K562 (cell line): ENCODE data around the gene LMO7. TPM values are rescaled to one million over a fixed set of nuclear protein-coding genes. Genes with fewer than 3 reads are reported as not detected.

Experiments
- ATAC-seq: fragments of 200-7000 bp; cut with Tn5 transposase; 3 replicates; pipeline ENCODE4 v1.9.1; 2020; ENCODE audit warnings: moderate library complexity
- BruUV-seq: library from RNA; stranded (reverse); fragments of 400-500 nt; replicated peaks from 2 replicates; lab custom pipeline; 2021; lab: Mats Ljungman, UMichigan
- CTCF ChIA-PET: fragments of 300-600 bp; formaldehyde crosslinking; extraction: SDS; loops from one replicate; lab custom pipeline; 2021; ENCODE audit warnings: low intra/inter-chr PET ratio; lab: Yijun Ruan, JAX
- POLR2A ChIA-PET: fragments of 300-600, 350-650 bp; sonication (Branson Sonifier 250); formaldehyde crosslinking; extraction: SDS; loops from one replicate; lab custom pipeline; 2021; ENCODE audit warnings: antibody characterized with exemption, inconsistent platforms; lab: Yijun Ruan, JAX
- DNase-seq, 4 experiments: peaks; one replicate each; pipeline versions ENCODE4 v3.0.0 to v3.0.0-alpha.2; 2011 to 2018; ENCODE audit warnings: low spot score in 3 of 4, mixed read lengths in 3 of 4; ENCODE audit errors: extremely low read depth in 1 of 4
- FAIRE-seq: peaks from 2 replicates; lab custom pipeline; 2011; peaks lifted over from hg19 to GRCh38; lab: Jason Lieb, UNC
- H2AFZ ChIP-seq: 2 replicates; pipeline ENCODE4 v1.6.0; 2011; ENCODE audit warnings: low read depth, low read length, control low read depth, inconsistent platforms
- H3K27ac ChIP-seq: fragments of 200-600 bp; 3 replicates; pipeline ENCODE4 v1.8.0; 2011; ENCODE audit warnings: low read depth, mild to moderate bottlenecking, control low read depth, inconsistent platforms, low read length, moderate library complexity, mixed read lengths; ENCODE audit errors: extremely low read depth
- H3K27me3 ChIP-seq, 2 experiments: fragments of 300-600 bp in 1 of 2; 2 replicates in 1 of 2; 3 replicates in 1 of 2; pipeline versions ENCODE4 v1.6.0 to v1.8.0; 2011; ENCODE audit warnings: inconsistent platforms in 2 of 2, low read length in 2 of 2, mild to moderate bottlenecking in 1 of 2, mixed read lengths in 1 of 2, moderate library complexity in 1 of 2; ENCODE audit not compliant: control insufficient read depth in 2 of 2, insufficient read depth in 2 of 2
- H3K36me3 ChIP-seq: fragments of 300-600 bp; 3 replicates; pipeline ENCODE4 v1.8.0; 2011; ENCODE audit warnings: mild to moderate bottlenecking, low read length, inconsistent platforms; ENCODE audit not compliant: control insufficient read depth, insufficient read depth
- H3K4me1 ChIP-seq, 2 experiments: fragments of 200-600 bp in 1 of 2; replicated peaks in 1 of 2; 2 replicates in 1 of 2; 3 replicates in 1 of 2; pipeline versions ENCODE4 v1.5.1 to v1.8.0; 2011; ENCODE audit warnings: inconsistent platforms in 2 of 2, low read length in 2 of 2, mild to moderate bottlenecking in 1 of 2, mixed read lengths in 1 of 2, moderate library complexity in 1 of 2; ENCODE audit not compliant: control insufficient read depth in 2 of 2, insufficient read depth in 2 of 2
- H3K4me2 ChIP-seq: 2 replicates; pipeline ENCODE4 v1.6.1; 2011; ENCODE audit warnings: low read length, control low read depth, inconsistent platforms, mixed read lengths; ENCODE audit not compliant: insufficient read depth
- H3K4me3 ChIP-seq: fragments of 200-600 bp; sonication (generic), shearing (Covaris generic); 2 replicates; pipeline ENCODE4 v1.5.1; 2016; ENCODE audit warnings: control low read depth, inconsistent platforms
- H3K79me2 ChIP-seq: fragments of 200-600 bp; 3 replicates; pipeline ENCODE4 v1.8.0; 2011; ENCODE audit warnings: low read length, inconsistent platforms; ENCODE audit not compliant: control insufficient read depth, insufficient read depth
- H3K9ac ChIP-seq, 2 experiments: 2 replicates each; pipeline versions ENCODE4 v1.6.0 to v1.6.1; 2011; ENCODE audit warnings: low read depth in 2 of 2, low read length in 2 of 2, control low read depth in 1 of 2, inconsistent platforms in 1 of 2, mild to moderate bottlenecking in 1 of 2, mixed read lengths in 1 of 2; ENCODE audit not compliant: insufficient read depth in 1 of 2
- H3K9me1 ChIP-seq: one replicate; pipeline ENCODE4 v1.6.0; 2011; ENCODE audit warnings: inconsistent platforms, mild to moderate bottlenecking, low read length, moderate library complexity; ENCODE audit not compliant: control insufficient read depth, insufficient read depth
- H3K9me3 ChIP-seq: replicated peaks from 2 replicates; pipeline ENCODE4 v1.5.1; 2011; ENCODE audit warnings: low read depth, low read length, inconsistent platforms; ENCODE audit not compliant: control insufficient read depth, insufficient read depth
- H4K20me1 ChIP-seq: replicated peaks from 2 replicates; pipeline ENCODE4 v1.6.1; 2011; ENCODE audit warnings: low read length, inconsistent platforms, mixed read lengths; ENCODE audit not compliant: control insufficient read depth, insufficient read depth
- AFF1 ChIP-seq, 2 experiments: fragments of 450-650 bp; IDR thresholded peaks; 2 replicates each; pipeline ENCODE4 v1.6.1; 2018; ENCODE audit warnings: mild to moderate bottlenecking in 2 of 2, low read depth in 1 of 2; ENCODE audit not compliant: partially characterized antibody in 2 of 2
- BRCA1 ChIP-seq, 2 experiments: fragments of 450-650 bp in 1 of 2; sonication (generic) in 1 of 2; formaldehyde crosslinking in 1 of 2; IDR thresholded peaks; 2 replicates each; pipeline versions ENCODE4 v1.5.0 to v1.6.1; 2017 to 2020; ENCODE audit warnings: mild to moderate bottlenecking in 1 of 2, missing genetic modification reagents in 1 of 2
- CLOCK ChIP-seq: fragments of 250-450 bp; sonication (Bioruptor Pico); IDR thresholded peaks from 2 replicates; pipeline ENCODE4 v1.4.0; 2020; ENCODE audit warnings: mild to moderate bottlenecking, moderate library complexity, borderline replicate concordance
- ELF1 ChIP-seq: fragments of 200-800 bp; sonication (Bioruptor generic); IDR thresholded peaks from 2 replicates; pipeline ENCODE4 v1.6.1; 2016; ENCODE audit warnings: missing genetic modification characterization, missing compliant biosample characterization
- FOXK2 ChIP-seq, 2 experiments: fragments of 450-650 bp; IDR thresholded peaks in 1 of 2; conservative IDR thresholded peaks in 1 of 2; 2 replicates each; pipeline ENCODE4 v1.6.1; 2016; ENCODE audit warnings: low read depth in 2 of 2, mild to moderate bottlenecking in 1 of 2
- KAT7 ChIP-seq: sonication (generic); formaldehyde crosslinking; IDR thresholded peaks from 2 replicates; pipeline ENCODE4 v1.8.0; 2022; ENCODE audit warnings: missing genetic modification reagents, mild to moderate bottlenecking, borderline replicate concordance
- PYGO2 ChIP-seq: fragments of 450-650 bp; IDR thresholded peaks from 2 replicates; pipeline ENCODE4 v1.6.1; 2016; ENCODE audit warnings: mild to moderate bottlenecking, missing genetic modification characterization, moderate library complexity, missing compliant biosample characterization
- SAP30 ChIP-seq: fragments of 200-600 bp; sonication (generic); IDR thresholded peaks from 2 replicates; pipeline ENCODE4 v1.6.1; 2012; ENCODE audit warnings: borderline replicate concordance, low read depth, mild to moderate bottlenecking, moderate library complexity, low read length, control low read depth, inconsistent platforms; ENCODE audit not compliant: insufficient read depth, poor library complexity, severe bottlenecking
- SMARCB1 ChIP-seq: IDR thresholded peaks from 2 replicates; pipeline ENCODE4 v1.6.1; 2011; ENCODE audit warnings: improper control_type of control experiment, low read depth; ENCODE audit not compliant: insufficient read length
- TEAD1 ChIP-seq, 2 experiments: fragments of 450-650 bp in 1 of 2; sonication (generic) in 1 of 2; formaldehyde crosslinking; IDR thresholded peaks; 2 replicates each; pipeline versions ENCODE4 v1.4.0 to v1.8.0; 2020 to 2022; ENCODE audit warnings: mild to moderate bottlenecking in 2 of 2, missing genetic modification reagents in 1 of 2
- ZC3H11A ChIP-seq: IDR thresholded peaks from 2 replicates; pipeline ENCODE4 v1.6.1; 2012; ENCODE audit warnings: low read depth, low read length, improper control_type of control experiment
- ZKSCAN8 ChIP-seq: fragments of 200-800 bp; sonication (Bioruptor generic); IDR thresholded peaks from 2 replicates; pipeline ENCODE4 v1.6.1; 2016; ENCODE audit warnings: missing genetic modification characterization, missing compliant biosample characterization
- ZNF165 ChIP-seq: fragments of 250-450 bp; sonication (Bioruptor Pico); IDR thresholded peaks from 2 replicates; pipeline ENCODE4 v1.4.0; 2020; ENCODE audit warnings: borderline replicate concordance
- ZNF175 ChIP-seq: fragments of 200-800 bp; sonication (Bioruptor generic); IDR thresholded peaks from 2 replicates; pipeline ENCODE4 v1.6.1; 2016; ENCODE audit warnings: low read depth, mild to moderate bottlenecking, missing genetic modification characterization, missing compliant biosample characterization
- ZNF354B ChIP-seq: fragments of 250-450 bp; sonication (Bioruptor Pico); IDR thresholded peaks from 2 replicates; pipeline ENCODE4 v1.4.0; 2020
- ZNF717 ChIP-seq: fragments of 250-450 bp; sonication (Bioruptor Pico); IDR thresholded peaks from 2 replicates; pipeline ENCODE4 v1.5.0; 2021
- WGBS: fragments of 100-300 bp; shearing (Covaris generic); methylation state at CpG from one replicate; pipeline ENCODE4 v1.1.6; 2016; ENCODE audit warnings: low coverage, mixed read lengths; ENCODE audit not compliant: insufficient coverage; ENCODE audit errors: missing lambda C conversion rate; 5-methylcytosine and 5-hydroxymethylcytosine counted together
- in situ Hi-C: fragments of 300-500 bp; cut with MboI; formaldehyde crosslinking; loops from 4 replicates; pipeline ENCODE4 v1.15.0; 2018; ENCODE audit warnings: inconsistent platforms, mixed read lengths
- intact Hi-C: fragments of 100-400 bp; cut with micrococcal nuclease; formaldehyde crosslinking; loops from 2 replicates; pipeline ENCODE4 v1.14.2; 2022
- polyA plus RNA-seq, 8 experiments: library from polyadenylated mRNA; depleted of rRNA in 4 of 8; stranded (reverse) in 5 of 8; unstranded in 3 of 8; fragments of >200 nt; fragmentation: Nextera tagmentation in 2 of 8; fragmentation: Illumina TruSeq in 1 of 8; extraction: Ambion mirVana in 2 of 8; extraction: Trizol in 1 of 8; gene quantifications; 2 replicates each; pipeline versions ENCODE4 v1.2.1 to v1.2.3, GENCODE V29; 2011 to 2014; ENCODE audit warnings: inconsistent platforms in 1 of 8, missing spikeins in 1 of 8
- total RNA-seq, 7 experiments: library from RNA; depleted of rRNA in 6 of 7; stranded (reverse); fragments of >200 nt in 6 of 7; fragmentation: Illumina TruSeq in 2 of 7; extraction: Trizol in 2 of 7; gene quantifications; 2 replicates each; pipeline versions ENCODE4 v1.2.1 to v1.2.3, GENCODE V29; 2011 to 2021; ENCODE audit warnings: low replicate concordance in 1 of 7

Gene LMO7
- total and polyA plus RNA-seq, 9 of the 15 experiments (the other 6 are each of a cell fraction or from before 2014, with no cell fraction given) = 0.42 to 4.3 (median 1.7) TPM

GRCh38 chr13:75704927-75705288 lies 68.8 kb downstream of the LMO7 start (continued):
- TF ChIP-seq PYGO2 (tag) (no peak), BRCA1 (IDR thresholded peaks at IDR 0.05) (no peak), BRCA1 (CRISPR knock-in tag; IDR thresholded peaks at IDR 0.05) (no peak), ZNF354B (no peak), ZKSCAN8 (CRISPR knock-in tag) (no peak), CLOCK (no peak), KAT7 (CRISPR knock-in tag) (no peak), ZC3H11A (no peak)

GRCh38 chr13:75705395-75705794 lies 69.3 kb downstream of the LMO7 start:
- Histone ChIP-seq H2AFZ (no peak overlapping the region), H3K9ac (no peak overlapping the region), H3K36me3 (no peaks in the 10 kb centered on the region), H3K27me3 (no peaks in the 10 kb centered on the region), H3K9me1 (no peaks in the 10 kb centered on the region), H3K4me3 (no peak overlapping the region), H3K4me1 (no peaks in the 10 kb centered on the region), H3K9me3 (no peaks in the 10 kb centered on the region), H3K27ac (no peak overlapping the region), H3K4me2 (no peak overlapping the region), H4K20me1 (no peaks in the 10 kb centered on the region), H3K79me2 (no peaks in the 10 kb centered on the region)
- WGBS = 0% methylated on average over 1 of the region's 1 CpG
- DNase-seq = no peak
- no peak for FAIRE-seq
- CTCF ChIA-PET = no interaction called here
- no peak for ATAC-seq
- POLR2A ChIA-PET = no interaction called here
- no TSS peak for BruUV-seq
- intact Hi-C loops (no loop called here), in situ Hi-C loops (no loop called here)
- TF ChIP-seq ZNF165 (CRISPR knock-in tag) (no peak), SAP30 (no peak), SMARCB1 (no peak), TEAD1 (CRISPR knock-in tag; IDR thresholded peaks at IDR 0.05) (no peak), ZNF175 (no peak), FOXK2 (conservative IDR thresholded peaks at IDR 0.05 in 1 of 2, IDR thresholded peaks at IDR 0.05 in 1 of 2; ENCODE audit: low read depth in 2 of 2) (no peak), AFF1 (IDR thresholded peaks at IDR 0.05; ENCODE audit: low read depth in 1 of 2, partially characterized antibody in 2 of 2) (no peak), ELF1 (no peak), ZNF717 (CRISPR knock-in tag) (no peak)
